ENCODE results near the gene ARHGAP26. TPM values are rescaled to one million over a fixed set of nuclear protein-coding genes. Genes with fewer than 3 reads are reported as not detected.

Gene ARHGAP26
- total RNA-seq, 6 experiments from 2014 or later = 6.7 to 14.5 (median 8.3) TPM

DNA sequence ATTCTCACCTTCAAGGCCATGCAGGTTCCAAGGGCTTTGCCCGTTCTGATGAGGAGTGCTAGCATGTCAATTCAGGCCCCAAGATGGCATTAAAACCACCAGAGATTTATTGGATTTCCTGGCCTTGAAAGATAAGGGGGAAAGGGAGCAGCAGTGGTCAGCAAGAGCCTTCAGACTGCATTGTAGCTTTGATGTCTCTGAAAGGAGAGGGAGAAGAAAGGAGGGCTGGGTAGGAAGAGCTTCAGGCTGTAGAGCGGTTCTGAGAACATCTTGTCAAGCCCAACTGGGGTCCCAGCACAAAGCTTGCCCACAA is 42.5 kb upstream of the ARHGAP26 start:
- H3K27me3 ChIP-seq = no peaks in the 10 kb centered on the region
- TF ChIP-seq, protein P1, sequence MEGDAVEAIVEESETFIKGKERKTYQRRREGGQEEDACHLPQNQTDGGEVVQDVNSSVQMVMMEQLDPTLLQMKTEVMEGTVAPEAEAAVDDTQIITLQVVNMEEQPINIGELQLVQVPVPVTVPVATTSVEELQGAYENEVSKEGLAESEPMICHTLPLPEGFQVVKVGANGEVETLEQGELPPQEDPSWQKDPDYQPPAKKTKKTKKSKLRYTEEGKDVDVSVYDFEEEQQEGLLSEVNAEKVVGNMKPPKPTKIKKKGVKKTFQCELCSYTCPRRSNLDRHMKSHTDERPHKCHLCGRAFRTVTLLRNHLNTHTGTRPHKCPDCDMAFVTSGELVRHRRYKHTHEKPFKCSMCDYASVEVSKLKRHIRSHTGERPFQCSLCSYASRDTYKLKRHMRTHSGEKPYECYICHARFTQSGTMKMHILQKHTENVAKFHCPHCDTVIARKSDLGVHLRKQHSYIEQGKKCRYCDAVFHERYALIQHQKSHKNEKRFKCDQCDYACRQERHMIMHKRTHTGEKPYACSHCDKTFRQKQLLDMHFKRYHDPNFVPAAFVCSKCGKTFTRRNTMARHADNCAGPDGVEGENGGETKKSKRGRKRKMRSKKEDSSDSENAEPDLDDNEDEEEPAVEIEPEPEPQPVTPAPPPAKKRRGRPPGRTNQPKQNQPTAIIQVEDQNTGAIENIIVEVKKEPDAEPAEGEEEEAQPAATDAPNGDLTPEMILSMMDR (IDR thresholded peaks at IDR 0.05) = no peak
- no peak for TF ChIP-seq POLR2A (IDR thresholded peaks at IDR 0.05)
- H3K9me3 ChIP-seq = no peaks in the 10 kb centered on the region
- no peak overlapping the region for H3K27ac ChIP-seq
- H3K4me3 ChIP-seq = no peak overlapping the region
- H3K36me3 ChIP-seq = no peaks in the 10 kb centered on the region
- 78% methylated on average over 2 of the region's 2 CpGs for WGBS (ENCODE audit: insufficient coverage, low coverage, low lambda C conversion rate, missing lambda C conversion rate)
- DNase-seq = no peak
- no peak for ATAC-seq
- H3K4me1 ChIP-seq = no peaks in the 10 kb centered on the region
- intact Hi-C loops (cut with DNase I) = no loop called here

DNA sequence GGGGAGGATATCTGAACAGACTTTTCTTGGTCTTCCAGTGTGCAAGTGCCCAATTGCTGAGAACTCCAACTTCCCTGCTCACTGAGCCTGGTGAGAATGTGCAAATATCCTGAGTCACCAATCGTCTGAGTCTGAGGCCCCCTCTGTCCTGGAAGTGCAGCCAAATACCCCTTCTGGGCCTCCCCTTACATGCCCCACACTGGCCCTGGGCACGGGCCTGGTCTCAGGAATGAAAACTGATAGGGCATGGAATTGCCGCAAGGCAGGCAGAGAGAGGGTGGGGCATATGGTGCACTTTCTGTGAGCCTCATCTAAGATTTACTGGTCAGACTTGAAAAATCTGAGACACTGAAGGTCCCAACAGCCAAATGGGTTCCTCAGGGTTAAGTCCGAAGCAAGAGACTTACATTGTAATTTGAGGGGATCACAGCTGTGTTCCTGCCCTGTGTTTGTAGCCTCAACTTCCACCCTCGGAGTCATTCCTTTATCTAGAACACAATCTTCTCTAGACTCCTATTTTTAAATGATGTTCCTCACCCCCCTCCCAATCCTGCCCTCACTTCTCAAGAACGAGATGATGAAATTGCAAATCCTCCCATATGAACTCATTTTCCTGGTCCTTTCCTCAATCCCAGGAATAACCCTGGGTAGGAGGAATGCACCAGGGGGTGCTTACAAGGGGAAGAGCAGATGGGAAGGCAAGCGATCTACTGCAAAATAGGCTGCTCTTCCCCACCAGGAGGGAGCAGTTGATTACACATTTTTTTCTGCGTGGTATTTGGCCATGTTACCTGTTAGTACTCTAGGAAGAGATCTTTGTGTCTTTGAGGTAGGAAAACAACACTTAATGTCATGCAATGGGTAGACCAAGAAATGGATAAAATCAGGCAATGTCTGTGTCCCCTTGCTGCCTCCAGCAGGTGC is 34.6 kb upstream of the ARHGAP26 start:
- no peaks in the 10 kb centered on the region for H3K9me3 ChIP-seq
- intact Hi-C loops (cut with DNase I) = no loop called here
- no peak overlapping the region for H3K27ac ChIP-seq
- ATAC-seq (no peak), DNase-seq (peak in 1 of 3 donors; percentile 7)
- H3K4me1 ChIP-seq = no peaks in the 10 kb centered on the region
- TF ChIP-seq, protein P1 (IDR thresholded peaks at IDR 0.05) = no peak
- TF ChIP-seq POLR2A (IDR thresholded peaks at IDR 0.05) = no peak
- H3K27me3 ChIP-seq = no peaks in the 10 kb centered on the region
- WGBS (ENCODE audit: insufficient coverage, low coverage, low lambda C conversion rate, missing lambda C conversion rate) = 79% methylated on average over 7 of the region's 8 CpGs
- no peaks in the 10 kb centered on the region for H3K36me3 ChIP-seq
- no peak overlapping the region for H3K4me3 ChIP-seq

DNA sequence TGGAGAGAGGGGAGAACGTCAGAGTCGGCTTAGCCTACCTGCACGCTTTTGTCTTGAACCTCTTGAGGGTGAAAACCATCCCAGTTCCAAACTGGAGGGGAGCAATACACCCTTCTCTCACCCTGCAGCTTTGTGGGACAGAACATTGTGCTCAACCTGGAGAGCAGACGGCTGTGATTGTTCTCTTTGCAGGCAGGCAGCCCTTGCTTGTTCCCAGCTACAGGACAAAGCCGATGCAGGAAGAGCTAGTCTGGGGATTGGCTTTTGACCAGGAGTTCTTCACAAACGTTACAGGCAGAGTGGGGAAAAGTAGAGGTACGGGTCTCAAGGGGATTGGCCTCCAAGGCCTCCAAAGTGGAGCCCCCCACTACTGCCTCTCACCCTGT is 33.9 kb upstream of the ARHGAP26 start:
- no peaks in the 10 kb centered on the region for H3K36me3 ChIP-seq
- TF ChIP-seq, protein P1 (IDR thresholded peaks at IDR 0.05) = no peak
- TF ChIP-seq POLR2A (IDR thresholded peaks at IDR 0.05) = no peak
- WGBS (ENCODE audit: insufficient coverage, low coverage, low lambda C conversion rate, missing lambda C conversion rate) = 49% methylated on average over 4 of the region's 7 CpGs
- H3K27me3 ChIP-seq = no peaks in the 10 kb centered on the region
- intact Hi-C loops (cut with DNase I) = no loop called here
- ATAC-seq (no peak), DNase-seq (no peak)
- H3K4me3 ChIP-seq = no peak overlapping the region
- no peaks in the 10 kb centered on the region for H3K4me1 ChIP-seq
- no peak overlapping the region for H3K27ac ChIP-seq
- no peaks in the 10 kb centered on the region for H3K9me3 ChIP-seq

DNA sequence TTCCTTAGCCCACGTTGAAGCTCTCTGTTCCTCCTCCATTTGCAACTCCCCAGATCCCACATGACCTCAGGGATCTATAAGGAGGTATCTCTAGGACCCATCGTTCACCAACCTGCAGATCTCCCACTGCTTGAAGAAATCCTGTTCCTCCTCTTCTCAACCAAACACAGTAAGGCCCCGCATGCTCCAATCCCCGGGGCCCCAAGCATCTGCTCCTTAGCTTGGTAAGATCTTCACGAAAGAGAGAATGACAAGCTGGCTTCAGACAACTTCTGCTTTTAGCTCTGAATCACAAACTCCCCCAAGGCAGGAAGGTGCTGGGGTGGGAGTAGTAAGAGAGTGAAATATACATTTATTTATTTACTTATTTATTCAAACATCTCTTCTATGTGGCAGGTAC is 33.0 kb upstream of the ARHGAP26 start:
- Histone ChIP-seq H3K4me1 (no peaks in the 10 kb centered on the region), H3K27ac (no peak overlapping the region), H3K9me3 (no peaks in the 10 kb centered on the region), H3K4me3 (no peak overlapping the region), H3K27me3 (no peaks in the 10 kb centered on the region), H3K36me3 (no peaks in the 10 kb centered on the region)
- ATAC-seq = no peak
- TF ChIP-seq, protein P1 (IDR thresholded peaks at IDR 0.05) = no peak
- no peak for TF ChIP-seq POLR2A (IDR thresholded peaks at IDR 0.05)
- WGBS (ENCODE audit: insufficient coverage, low coverage, low lambda C conversion rate, missing lambda C conversion rate) = 69% methylated on average over 4 of the region's 5 CpGs
- DNase-seq = no peak
- intact Hi-C loops (cut with DNase I) = no loop called here
